Keratinocyte (primary cell): ENCODE measurements around the gene SPRED2.

ENCODE experiments used
- EZH2 ChIP-seq: IDR thresholded peaks from one replicate; pipeline ENCODE4 v1.6.1; 2012; ENCODE audit warnings: inconsistent platforms, mild to moderate bottlenecking, low read length, moderate library complexity
- TF ChIP-seq, protein P1 (sequence below), 3 experiments: IDR thresholded peaks in 1 of 3; conservative IDR thresholded peaks in 1 of 3; optimal IDR thresholded peaks in 1 of 3; 2 replicates in 2 of 3; 3 replicates in 1 of 3; pipeline versions ENCODE3 to v1.5.1; 2011; ENCODE audit warnings: low read length in 3 of 3, mild to moderate bottlenecking in 3 of 3, moderate library complexity in 2 of 3, control low read depth in 1 of 3, inconsistent platforms in 1 of 3; ENCODE audit not compliant: insufficient read depth in 2 of 3; ENCODE audit errors: extremely low read depth in 1 of 3

DNA sequence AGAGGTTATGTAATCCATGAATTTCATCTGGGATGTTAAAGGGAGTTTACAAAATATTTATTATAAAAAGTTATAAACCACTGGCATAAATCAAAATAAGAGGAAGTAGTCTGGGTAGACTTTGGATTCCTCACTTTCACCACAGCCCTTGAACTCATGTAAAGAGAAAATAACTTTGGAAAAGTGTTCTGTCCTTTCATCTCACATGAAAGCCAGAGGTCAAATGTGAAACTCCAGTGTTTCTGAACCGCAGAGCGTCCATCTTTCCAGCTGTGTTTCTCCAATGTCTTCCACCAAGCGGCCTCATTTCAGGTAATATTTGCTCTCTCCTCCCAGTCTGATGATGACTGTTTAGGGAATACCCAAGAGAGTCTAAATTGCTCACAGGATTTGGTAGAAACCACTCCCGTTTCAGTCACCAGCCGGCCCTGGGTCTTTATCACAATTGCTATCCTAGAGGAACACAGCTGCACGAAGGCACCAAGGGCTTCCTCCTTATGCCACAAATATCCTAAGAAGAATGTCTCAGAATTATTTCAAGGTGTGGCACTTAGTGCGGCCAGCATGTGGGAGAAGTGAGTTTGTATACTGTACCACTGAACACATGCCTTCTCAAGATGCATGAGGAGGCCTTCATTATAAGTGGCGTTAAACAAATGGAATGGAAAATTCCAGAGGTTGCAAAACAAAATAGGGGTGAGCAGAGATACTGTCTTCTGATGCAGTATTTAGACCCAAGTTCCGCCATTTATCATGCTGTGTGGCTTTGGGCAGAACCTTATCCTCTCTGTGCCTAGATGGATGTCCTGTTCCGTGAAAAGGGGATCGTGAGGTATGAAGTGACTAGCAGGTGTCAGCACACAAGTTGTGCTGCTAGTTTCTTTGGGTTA lies 140.9 kb downstream of the SPRED2 start:
- TF ChIP-seq, protein P1, sequence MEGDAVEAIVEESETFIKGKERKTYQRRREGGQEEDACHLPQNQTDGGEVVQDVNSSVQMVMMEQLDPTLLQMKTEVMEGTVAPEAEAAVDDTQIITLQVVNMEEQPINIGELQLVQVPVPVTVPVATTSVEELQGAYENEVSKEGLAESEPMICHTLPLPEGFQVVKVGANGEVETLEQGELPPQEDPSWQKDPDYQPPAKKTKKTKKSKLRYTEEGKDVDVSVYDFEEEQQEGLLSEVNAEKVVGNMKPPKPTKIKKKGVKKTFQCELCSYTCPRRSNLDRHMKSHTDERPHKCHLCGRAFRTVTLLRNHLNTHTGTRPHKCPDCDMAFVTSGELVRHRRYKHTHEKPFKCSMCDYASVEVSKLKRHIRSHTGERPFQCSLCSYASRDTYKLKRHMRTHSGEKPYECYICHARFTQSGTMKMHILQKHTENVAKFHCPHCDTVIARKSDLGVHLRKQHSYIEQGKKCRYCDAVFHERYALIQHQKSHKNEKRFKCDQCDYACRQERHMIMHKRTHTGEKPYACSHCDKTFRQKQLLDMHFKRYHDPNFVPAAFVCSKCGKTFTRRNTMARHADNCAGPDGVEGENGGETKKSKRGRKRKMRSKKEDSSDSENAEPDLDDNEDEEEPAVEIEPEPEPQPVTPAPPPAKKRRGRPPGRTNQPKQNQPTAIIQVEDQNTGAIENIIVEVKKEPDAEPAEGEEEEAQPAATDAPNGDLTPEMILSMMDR (optimal IDR thresholded peaks at IDR 0.05 in 1 of 3, IDR thresholded peaks at IDR 0.05 in 1 of 3, conservative IDR thresholded peaks at IDR 0.05 in 1 of 3; ENCODE audit: extremely low read depth in 1 of 3, insufficient read depth in 2 of 3, low read length in 3 of 3) = no peak
- no peak for TF ChIP-seq EZH2
